SU-DHL-6 (cell line): ENCODE data around the gene GNL3.

Experiments used
- EZH2phosphoT487 ChIP-seq: fragments of 200-600 bp; sonication (generic), shearing (Covaris generic); conservative IDR thresholded peaks from 2 replicates; pipeline ENCODE4 v1.6.1; 2018; ENCODE audit warnings: mild to moderate bottlenecking, antibody characterized with exemption, low read length, moderate library complexity, mixed read lengths
- TF ChIP-seq, protein P1 (sequence below): fragments of 200-600 bp; sonication (generic); IDR thresholded peaks from one replicate; pipeline ENCODE4 v1.5.1; 2017; ENCODE audit warnings: antibody characterized with exemption, mild to moderate bottlenecking, low read length, moderate library complexity; ENCODE audit not compliant: insufficient read depth, poor library complexity, severe bottlenecking

DNA sequence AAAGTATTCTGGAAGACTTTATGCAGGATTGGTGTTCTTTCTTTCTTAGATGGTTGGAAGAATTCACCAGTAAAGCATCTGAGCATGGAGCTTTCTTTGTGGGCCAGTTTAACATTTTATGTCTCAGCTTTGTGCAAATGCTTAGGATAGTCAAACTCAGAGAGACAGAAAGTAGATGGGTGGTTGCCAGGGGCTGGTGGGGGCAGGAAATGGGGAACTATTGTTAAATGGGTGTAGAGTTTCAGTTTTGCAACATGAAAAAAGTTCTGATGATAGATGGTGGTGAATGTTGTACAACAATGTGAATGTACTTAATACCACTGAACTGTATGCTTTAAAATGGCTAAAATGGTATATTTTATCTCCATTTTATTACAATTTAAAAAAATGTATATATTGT lies 44.8 kb downstream of the GNL3 start:
- TF ChIP-seq, protein P1, sequence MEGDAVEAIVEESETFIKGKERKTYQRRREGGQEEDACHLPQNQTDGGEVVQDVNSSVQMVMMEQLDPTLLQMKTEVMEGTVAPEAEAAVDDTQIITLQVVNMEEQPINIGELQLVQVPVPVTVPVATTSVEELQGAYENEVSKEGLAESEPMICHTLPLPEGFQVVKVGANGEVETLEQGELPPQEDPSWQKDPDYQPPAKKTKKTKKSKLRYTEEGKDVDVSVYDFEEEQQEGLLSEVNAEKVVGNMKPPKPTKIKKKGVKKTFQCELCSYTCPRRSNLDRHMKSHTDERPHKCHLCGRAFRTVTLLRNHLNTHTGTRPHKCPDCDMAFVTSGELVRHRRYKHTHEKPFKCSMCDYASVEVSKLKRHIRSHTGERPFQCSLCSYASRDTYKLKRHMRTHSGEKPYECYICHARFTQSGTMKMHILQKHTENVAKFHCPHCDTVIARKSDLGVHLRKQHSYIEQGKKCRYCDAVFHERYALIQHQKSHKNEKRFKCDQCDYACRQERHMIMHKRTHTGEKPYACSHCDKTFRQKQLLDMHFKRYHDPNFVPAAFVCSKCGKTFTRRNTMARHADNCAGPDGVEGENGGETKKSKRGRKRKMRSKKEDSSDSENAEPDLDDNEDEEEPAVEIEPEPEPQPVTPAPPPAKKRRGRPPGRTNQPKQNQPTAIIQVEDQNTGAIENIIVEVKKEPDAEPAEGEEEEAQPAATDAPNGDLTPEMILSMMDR, result no peak
- no peak for TF ChIP-seq EZH2phosphoT487
